ENCODE data around the gene TOM1L2. TPM values are rescaled to one million over a fixed set of nuclear protein-coding genes. Genes with fewer than 3 reads are reported as not detected.

The TOM1L2 gene
- total and polyA plus RNA-seq, 12 donors, result 29.6 to 437 (median 67.7) TPM

- Histone ChIP-seq H3K27ac (no peak overlapping the region), H3K27me3 (no peaks in the 10 kb centered on the region), H3K4me3 (no peak overlapping the region), H3K9me3 (replicated peaks in 1 of 3) (no peaks in the 10 kb centered on the region), H3K4me1 (replicated peaks in 1 of 2) (peaks cover 0 to 9% of the 10 kb centered on the region in 2 donors), H3K36me3 (replicated peaks in 1 of 2) (no peaks in the 10 kb centered on the region)
- 95 to 97% (median 96%) methylated on average over 2 of the region's 2 CpGs; no CpG with 5 or more reads in 1 of the 4 donors for WGBS, 4 donors
- DNase-seq, result no peak
- intact Hi-C loops (cut with DNase I), result loop anchor here in 1 of 2 donors (10.0 kb wide), 1 partner anchor 50 kb away; the partner anchor contains the start of genes ATPAF2 and GID4
- TF ChIP-seq POLR2A (IDR thresholded peaks at IDR 0.05), result no peak
- TF ChIP-seq, protein P1, sequence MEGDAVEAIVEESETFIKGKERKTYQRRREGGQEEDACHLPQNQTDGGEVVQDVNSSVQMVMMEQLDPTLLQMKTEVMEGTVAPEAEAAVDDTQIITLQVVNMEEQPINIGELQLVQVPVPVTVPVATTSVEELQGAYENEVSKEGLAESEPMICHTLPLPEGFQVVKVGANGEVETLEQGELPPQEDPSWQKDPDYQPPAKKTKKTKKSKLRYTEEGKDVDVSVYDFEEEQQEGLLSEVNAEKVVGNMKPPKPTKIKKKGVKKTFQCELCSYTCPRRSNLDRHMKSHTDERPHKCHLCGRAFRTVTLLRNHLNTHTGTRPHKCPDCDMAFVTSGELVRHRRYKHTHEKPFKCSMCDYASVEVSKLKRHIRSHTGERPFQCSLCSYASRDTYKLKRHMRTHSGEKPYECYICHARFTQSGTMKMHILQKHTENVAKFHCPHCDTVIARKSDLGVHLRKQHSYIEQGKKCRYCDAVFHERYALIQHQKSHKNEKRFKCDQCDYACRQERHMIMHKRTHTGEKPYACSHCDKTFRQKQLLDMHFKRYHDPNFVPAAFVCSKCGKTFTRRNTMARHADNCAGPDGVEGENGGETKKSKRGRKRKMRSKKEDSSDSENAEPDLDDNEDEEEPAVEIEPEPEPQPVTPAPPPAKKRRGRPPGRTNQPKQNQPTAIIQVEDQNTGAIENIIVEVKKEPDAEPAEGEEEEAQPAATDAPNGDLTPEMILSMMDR (IDR thresholded peaks at IDR 0.05), result no peak
Measured at GRCh38 chr17:17985153-17985552, 13.0 kb upstream of the TOM1L2 start.

GRCh38 chr17:17983776-17984175, 11.6 kb upstream of the TOM1L2 start:
- no peaks in the 10 kb centered on the region for H3K36me3 ChIP-seq (replicated peaks in 1 of 2)
- 84 to 96% (median 95%) methylated on average over 3 to 6 of the region's 6 CpGs for WGBS, 4 donors
- no peak for TF ChIP-seq POLR2A (IDR thresholded peaks at IDR 0.05)
- TF ChIP-seq, protein P1 (IDR thresholded peaks at IDR 0.05), result no peak
- no peaks in the 10 kb centered on the region for H3K27me3 ChIP-seq
- no peaks in the 10 kb centered on the region for H3K4me1 ChIP-seq (replicated peaks in 1 of 2)
- intact Hi-C loops (cut with DNase I), result loop anchor here in 1 of 2 donors (10.0 kb wide), 1 partner anchor 51 kb away; the partner anchor contains the start of genes ATPAF2 and GID4
- no peaks in the 10 kb centered on the region for H3K9me3 ChIP-seq (replicated peaks in 1 of 3)
- no peak for DNase-seq
- no peak overlapping the region for H3K27ac ChIP-seq
- H3K4me3 ChIP-seq, result no peak overlapping the region

DNA sequence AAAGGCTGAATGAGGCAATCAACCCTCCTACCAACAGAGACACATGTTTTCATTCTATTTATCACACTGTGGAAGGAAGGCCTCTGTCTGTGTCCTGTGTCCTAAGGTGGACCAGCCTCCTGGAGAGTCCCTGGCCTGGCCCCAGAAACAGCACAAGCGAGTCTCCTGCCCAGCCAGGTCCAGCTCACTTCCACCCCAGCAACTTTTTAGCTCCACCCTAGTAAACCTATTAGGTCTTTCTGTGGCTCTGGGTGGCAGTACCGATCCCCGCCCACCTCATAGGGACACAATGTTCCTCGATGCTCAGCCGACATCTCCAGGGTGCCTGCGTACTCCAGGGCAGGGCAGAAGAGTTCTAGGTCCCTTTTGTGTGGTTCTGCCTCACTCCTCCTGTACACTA, 11.2 kb upstream of the TOM1L2 start:
- no peak for TF ChIP-seq POLR2A (IDR thresholded peaks at IDR 0.05)
- TF ChIP-seq, protein P1 (IDR thresholded peaks at IDR 0.05), result no peak
- intact Hi-C loops (cut with DNase I), result loop anchor here in 1 of 2 donors (10.0 kb wide), 1 partner anchor 51 kb away; the partner anchor contains the start of genes ATPAF2 and GID4
- no peaks in the 10 kb centered on the region for H3K27me3 ChIP-seq

GRCh38 chr17:17982801-17983200, 10.6 kb upstream of the TOM1L2 start:
- Histone ChIP-seq H3K27ac (no peak overlapping the region), H3K4me1 (replicated peaks in 1 of 2) (no peaks in the 10 kb centered on the region), H3K27me3 (no peaks in the 10 kb centered on the region), H3K36me3 (replicated peaks in 1 of 2) (no peaks in the 10 kb centered on the region), H3K4me3 (no peak overlapping the region), H3K9me3 (replicated peaks in 1 of 3) (no peaks in the 10 kb centered on the region)
- TF ChIP-seq, protein P1 (IDR thresholded peaks at IDR 0.05), result no peak
- TF ChIP-seq POLR2A (IDR thresholded peaks at IDR 0.05), result no peak
- 94 to 97% (median 95%) methylated on average over 9 of the region's 9 CpGs for WGBS, 4 donors
- no peak for DNase-seq
- intact Hi-C loops (cut with DNase I), result loop anchor here in 1 of 2 donors (10.0 kb wide), 1 partner anchor 52 kb away; the partner anchor contains the start of genes ATPAF2 and GID4

More for the DNA sequence above, 11.2 kb upstream of the TOM1L2 start:
- Histone ChIP-seq H3K36me3 (replicated peaks in 1 of 2) (no peaks in the 10 kb centered on the region), H3K4me1 (replicated peaks in 1 of 2) (no peaks in the 10 kb centered on the region), H3K27ac (no peak overlapping the region), H3K4me3 (no peak overlapping the region), H3K9me3 (replicated peaks in 1 of 3) (no peaks in the 10 kb centered on the region)
- 78 to 89% (median 84%) methylated on average over 4 to 6 of the region's 6 CpGs for WGBS, 4 donors
- peak in 1 of 7 donors; percentile 81 for DNase-seq

Data from adrenal gland (tissue), 12 donors.